ENCODE results near the gene HMG20B.

HMG20B gene

GRCh38 chr19:3536429-3537100 lies 36.2 kb upstream of the HMG20B start:
- DNase-seq (ENCODE audit: low read depth in 1 of 2, low spot score in 1 of 2) = no peak

GRCh38 chr19:3537101-3537437 lies 35.7 kb upstream of the HMG20B start:
- no peak for DNase-seq (ENCODE audit: low read depth in 1 of 2, low spot score in 1 of 2)

GRCh38 chr19:3537438-3538240 lies 35.1 kb upstream of the HMG20B start:
- DNase-seq (ENCODE audit: low read depth in 1 of 2, low spot score in 1 of 2) = no peak

- DNase-seq (ENCODE audit: low read depth in 1 of 2, low spot score in 1 of 2) = no peak
Observed at GRCh38 chr19:3538258-3538929, 34.4 kb upstream of the HMG20B start.

GRCh38 chr19:3538965-3539755 lies 33.6 kb upstream of the HMG20B start, which contains the start of gene TEKTIP1:
TEKTIP1 (plus strand) TSS chr19:3539174; CDS start chr19:3539178, 4 bp downstream.
- no peak for DNase-seq (ENCODE audit: low read depth in 1 of 2, low spot score in 1 of 2)

GRCh38 chr19:3539756-3540118 lies 33.0 kb upstream of the HMG20B start:
- DNase-seq (ENCODE audit: low read depth in 1 of 2, low spot score in 1 of 2) = no peak

- DNase-seq (ENCODE audit: low read depth in 1 of 2, low spot score in 1 of 2) = no peak
Observed at GRCh38 chr19:3543150-3544057, 29.3 kb upstream of the HMG20B start.

GRCh38 chr19:3544058-3544376 lies 28.7 kb upstream of the HMG20B start:
- DNase-seq (ENCODE audit: low read depth in 1 of 2, low spot score in 1 of 2) = no peak

GRCh38 chr19:3544742-3545668 lies 27.7 kb upstream of the HMG20B start:
- peak; percentile 68 to 75 for DNase-seq (ENCODE audit: low read depth in 1 of 2, low spot score in 1 of 2)

- DNase-seq (ENCODE audit: low read depth in 1 of 2, low spot score in 1 of 2) = no peak
Observed at GRCh38 chr19:3545669-3546034, 27.1 kb upstream of the HMG20B start.

- no peak for DNase-seq (ENCODE audit: low read depth in 1 of 2, low spot score in 1 of 2)
Observed at GRCh38 chr19:3546119-3546518, 26.6 kb upstream of the HMG20B start.

GRCh38 chr19:3547301-3547731 lies 25.4 kb upstream of the HMG20B start:
- DNase-seq (ENCODE audit: low read depth in 1 of 2, low spot score in 1 of 2) = no peak

GRCh38 chr19:3547767-3548282 lies 24.9 kb upstream of the HMG20B start:
- DNase-seq (ENCODE audit: low read depth in 1 of 2, low spot score in 1 of 2) = no peak

GRCh38 chr19:3548606-3549005 lies 24.1 kb upstream of the HMG20B start:
- DNase-seq (ENCODE audit: low read depth in 1 of 2, low spot score in 1 of 2) = no peak

- no peak for DNase-seq (ENCODE audit: low read depth in 1 of 2, low spot score in 1 of 2)
Observed at GRCh38 chr19:3549816-3550215, 22.9 kb upstream of the HMG20B start.

GRCh38 chr19:3550947-3551791 lies 21.6 kb upstream of the HMG20B start:
- DNase-seq (ENCODE audit: low read depth in 1 of 2, low spot score in 1 of 2) = no peak

GRCh38 chr19:3551792-3552095 lies 21.0 kb upstream of the HMG20B start:
- no peak for DNase-seq (ENCODE audit: low read depth in 1 of 2, low spot score in 1 of 2)

- no peak for DNase-seq (ENCODE audit: low read depth in 1 of 2, low spot score in 1 of 2)
Observed at GRCh38 chr19:3554254-3555083, 18.3 kb upstream of the HMG20B start.

Data from activated T-helper 1 cell treated with anti-CD3 and anti-CD28 coated beads, Interleukin-2, amount 50 U/mL, for 16 hours (primary cell).